GM21825 (cell line): Measurements from ENCODE around the gene PRKN.

Experiments used
- ATAC-seq: cut with Tn5 transposase; IDR thresholded peaks from one replicate; pipeline ENCODE4 v1.9.1; 2021; ENCODE audit warnings: mild to moderate bottlenecking, moderate library complexity; ENCODE audit not compliant: unreplicated experiment

PRKN gene

GRCh38 chr6:162203287-162203686 is 524.3 kb downstream of the PRKN start:
- no peak for ATAC-seq

- no peak for ATAC-seq
These were observed 526.4 kb downstream of the PRKN start for GRCh38 chr6:162200945-162201690.

GRCh38 chr6:162200041-162200440 is 527.5 kb downstream of the PRKN start:
- ATAC-seq = no peak

GRCh38 chr6:162198925-162199324 is 528.6 kb downstream of the PRKN start:
- no peak for ATAC-seq

- no peak for ATAC-seq
These were observed 529.5 kb downstream of the PRKN start for GRCh38 chr6:162198076-162198475.

- ATAC-seq = no peak
These were observed 532.1 kb downstream of the PRKN start for GRCh38 chr6:162195441-162195840.

GRCh38 chr6:162190981-162191380 is 536.6 kb downstream of the PRKN start:
- ATAC-seq = no peak

- ATAC-seq = no peak
These were observed 540.2 kb downstream of the PRKN start for GRCh38 chr6:162187168-162187935.

- ATAC-seq = no peak
These were observed 543.1 kb downstream of the PRKN start for GRCh38 chr6:162184465-162184864.

GRCh38 chr6:162181741-162182401 is 545.7 kb downstream of the PRKN start:
- no peak for ATAC-seq

GRCh38 chr6:162181111-162181510 is 546.5 kb downstream of the PRKN start:
- ATAC-seq = no peak

- ATAC-seq = no peak
These were observed 548.2 kb downstream of the PRKN start for GRCh38 chr6:162179196-162179951.

- no peak for ATAC-seq
These were observed 548.9 kb downstream of the PRKN start for GRCh38 chr6:162178666-162179065.

GRCh38 chr6:162178266-162178665 is 549.3 kb downstream of the PRKN start:
- no peak for ATAC-seq

- ATAC-seq = no peak
These were observed 549.8 kb downstream of the PRKN start for GRCh38 chr6:162177746-162178145.

GRCh38 chr6:162173466-162173865 is 554.1 kb downstream of the PRKN start:
- no peak for ATAC-seq

- ATAC-seq = no peak
These were observed 562.1 kb downstream of the PRKN start for GRCh38 chr6:162165479-162165878.

- peak; percentile 90 for ATAC-seq
These were observed 570.2 kb downstream of the PRKN start for GRCh38 chr6:162157167-162157870.

- no peak for ATAC-seq
These were observed 571.4 kb downstream of the PRKN start for GRCh38 chr6:162156146-162156545.

GRCh38 chr6:162154930-162155329 is 572.6 kb downstream of the PRKN start:
- no peak for ATAC-seq
